ENCODE data around the gene MIAT.
A peak's percentile ranks its signal among the peaks of the same experiment; 100 is the strongest.

The MIAT gene

GRCh38 chr22:26650722-26651421, 6.5 kb upstream of the MIAT start:
- no peaks in the 10 kb centered on the region; the same call in 1 of the 2 replicates for H3K27me3 ChIP-seq (ENCODE audit: control insufficient read depth, insufficient read depth, low read length)
- H3K36me3 ChIP-seq (ENCODE audit: control insufficient read depth, insufficient read depth, low read length), result no peaks in the 10 kb centered on the region
- H3K9me3 ChIP-seq (ENCODE audit: control insufficient read depth, insufficient read depth, low read length), result no peaks in the 10 kb centered on the region
- no peak overlapping the region for H3K4me3 ChIP-seq (ENCODE audit: low read depth, low read length)
- no peak overlapping the region for H3K9ac ChIP-seq (ENCODE audit: low read depth, low read length)
- H3K27ac ChIP-seq (ENCODE audit: low read depth, low read length), result no peak overlapping the region
- H3K4me1 ChIP-seq (ENCODE audit: control insufficient read depth, insufficient read depth, low read length), result peaks cover 34% of the 10 kb centered on the region

- no peak overlapping the region for H3K4me3 ChIP-seq (ENCODE audit: low read depth, low read length)
- H3K9ac ChIP-seq (ENCODE audit: low read depth, low read length), result no peak overlapping the region
- peaks cover 24% of the 10 kb centered on the region for H3K4me1 ChIP-seq (ENCODE audit: control insufficient read depth, insufficient read depth, low read length)
- no peaks in the 10 kb centered on the region for H3K36me3 ChIP-seq (ENCODE audit: control insufficient read depth, insufficient read depth, low read length)
- peaks cover 2% of the 10 kb centered on the region for H3K27me3 ChIP-seq (ENCODE audit: control insufficient read depth, insufficient read depth, low read length)
- H3K9me3 ChIP-seq (ENCODE audit: control insufficient read depth, insufficient read depth, low read length), result no peaks in the 10 kb centered on the region
- H3K27ac ChIP-seq (ENCODE audit: low read depth, low read length), result no peak overlapping the region
These were observed 5.6 kb upstream of the MIAT start for GRCh38 chr22:26651815-26652214.

- H3K9me3 ChIP-seq (ENCODE audit: control insufficient read depth, insufficient read depth, low read length), result no peaks in the 10 kb centered on the region
- peak overlapping the region; percentile 90 for H3K27ac ChIP-seq (ENCODE audit: low read depth, low read length)
- H3K4me1 ChIP-seq (ENCODE audit: control insufficient read depth, insufficient read depth, low read length), result peaks cover 25% of the 10 kb centered on the region
- H3K36me3 ChIP-seq (ENCODE audit: control insufficient read depth, insufficient read depth, low read length), result peaks cover 26% of the 10 kb centered on the region
- H3K9ac ChIP-seq (ENCODE audit: low read depth, low read length), result peak overlapping the region; percentile 38
- H3K4me3 ChIP-seq (ENCODE audit: low read depth, low read length), result peak overlapping the region; percentile 87
- peaks cover 9% of the 10 kb centered on the region for H3K27me3 ChIP-seq (ENCODE audit: control insufficient read depth, insufficient read depth, low read length)
These were observed 773 bp downstream of the MIAT start for GRCh38 chr22:26658161-26658560.

GRCh38 chr22:26658671-26659478, 1.5 kb downstream of the MIAT start:
- H3K9ac ChIP-seq (ENCODE audit: low read depth, low read length), result peak overlapping the region; percentile 38
- peak overlapping the region; percentile 87 for H3K4me3 ChIP-seq (ENCODE audit: low read depth, low read length)
- H3K9me3 ChIP-seq (ENCODE audit: control insufficient read depth, insufficient read depth, low read length), result no peaks in the 10 kb centered on the region
- peaks cover 25% of the 10 kb centered on the region for H3K4me1 ChIP-seq (ENCODE audit: control insufficient read depth, insufficient read depth, low read length)
- peaks cover 33% of the 10 kb centered on the region for H3K36me3 ChIP-seq (ENCODE audit: control insufficient read depth, insufficient read depth, low read length)
- peak overlapping the region; percentile 90 for H3K27ac ChIP-seq (ENCODE audit: low read depth, low read length)
- H3K27me3 ChIP-seq (ENCODE audit: control insufficient read depth, insufficient read depth, low read length), result peaks cover 9% of the 10 kb centered on the region

GRCh38 chr22:26660356-26660755, 3.0 kb downstream of the MIAT start:
- H3K27ac ChIP-seq (ENCODE audit: low read depth, low read length), result peak overlapping the region; percentile 91
- no peak overlapping the region for H3K9ac ChIP-seq (ENCODE audit: low read depth, low read length)
- H3K36me3 ChIP-seq (ENCODE audit: control insufficient read depth, insufficient read depth, low read length), result peaks cover 48% of the 10 kb centered on the region
- peaks cover 28% of the 10 kb centered on the region for H3K4me1 ChIP-seq (ENCODE audit: control insufficient read depth, insufficient read depth, low read length)
- H3K27me3 ChIP-seq (ENCODE audit: control insufficient read depth, insufficient read depth, low read length), result peaks cover 9% of the 10 kb centered on the region; the same call in 1 of the 2 replicates
- H3K9me3 ChIP-seq (ENCODE audit: control insufficient read depth, insufficient read depth, low read length), result no peaks in the 10 kb centered on the region
- H3K4me3 ChIP-seq (ENCODE audit: low read depth, low read length), result no peak overlapping the region

- Histone ChIP-seq H3K36me3 (ENCODE audit: control insufficient read depth, insufficient read depth, low read length) (peaks cover 55% of the 10 kb centered on the region), H3K9me3 (ENCODE audit: control insufficient read depth, insufficient read depth, low read length) (no peaks in the 10 kb centered on the region), H3K9ac (ENCODE audit: low read depth, low read length) (0 out of 2 replicates have a peak overlapping the region, but pooled peaks have one; percentile 6), H3K27me3 (ENCODE audit: control insufficient read depth, insufficient read depth, low read length) (peaks cover 9% of the 10 kb centered on the region; the same call in 1 of the 2 replicates), H3K27ac (ENCODE audit: low read depth, low read length) (peak overlapping the region; percentile 91), H3K4me1 (ENCODE audit: control insufficient read depth, insufficient read depth, low read length) (peaks cover 29% of the 10 kb centered on the region), H3K4me3 (ENCODE audit: low read depth, low read length) (no peak overlapping the region)
These were observed 3.7 kb downstream of the MIAT start for GRCh38 chr22:26660961-26661578.

- Histone ChIP-seq H3K4me3 (ENCODE audit: low read depth, low read length) (no peak overlapping the region), H3K9me3 (ENCODE audit: control insufficient read depth, insufficient read depth, low read length) (no peaks in the 10 kb centered on the region), H3K27me3 (ENCODE audit: control insufficient read depth, insufficient read depth, low read length) (peaks cover 5% of the 10 kb centered on the region; the same call in 1 of the 2 replicates), H3K27ac (ENCODE audit: low read depth, low read length) (no peak overlapping the region), H3K36me3 (ENCODE audit: control insufficient read depth, insufficient read depth, low read length) (peaks cover 66% of the 10 kb centered on the region), H3K9ac (ENCODE audit: low read depth, low read length) (no peak overlapping the region), H3K4me1 (ENCODE audit: control insufficient read depth, insufficient read depth, low read length) (peaks cover 29% of the 10 kb centered on the region)
These were observed 4.8 kb downstream of the MIAT start for GRCh38 chr22:26662160-26662559.

- Histone ChIP-seq H3K4me3 (ENCODE audit: low read depth, low read length) (no peak overlapping the region), H3K36me3 (ENCODE audit: control insufficient read depth, insufficient read depth, low read length) (peaks cover 78% of the 10 kb centered on the region), H3K9ac (ENCODE audit: low read depth, low read length) (no peak overlapping the region), H3K9me3 (ENCODE audit: control insufficient read depth, insufficient read depth, low read length) (no peaks in the 10 kb centered on the region), H3K27ac (ENCODE audit: low read depth, low read length) (no peak overlapping the region), H3K4me1 (ENCODE audit: control insufficient read depth, insufficient read depth, low read length) (peaks cover 30% of the 10 kb centered on the region), H3K27me3 (ENCODE audit: control insufficient read depth, insufficient read depth, low read length) (no peaks in the 10 kb centered on the region)
These were observed 6.1 kb downstream of the MIAT start for GRCh38 chr22:26663374-26663923.

- Histone ChIP-seq H3K36me3 (ENCODE audit: control insufficient read depth, insufficient read depth, low read length) (peaks cover 92% of the 10 kb centered on the region), H3K4me3 (ENCODE audit: low read depth, low read length) (no peak overlapping the region), H3K27me3 (ENCODE audit: control insufficient read depth, insufficient read depth, low read length) (no peaks in the 10 kb centered on the region), H3K27ac (ENCODE audit: low read depth, low read length) (no peak overlapping the region), H3K4me1 (ENCODE audit: control insufficient read depth, insufficient read depth, low read length) (peaks cover 30% of the 10 kb centered on the region), H3K9me3 (ENCODE audit: control insufficient read depth, insufficient read depth, low read length) (no peaks in the 10 kb centered on the region), H3K9ac (ENCODE audit: low read depth, low read length) (no peak overlapping the region)
These were observed 8.4 kb downstream of the MIAT start for GRCh38 chr22:26665813-26666231.

GRCh38 chr22:26667140-26667539, 9.8 kb downstream of the MIAT start:
- Histone ChIP-seq H3K4me3 (ENCODE audit: low read depth, low read length) (no peak overlapping the region), H3K36me3 (ENCODE audit: control insufficient read depth, insufficient read depth, low read length) (peaks cover 84% of the 10 kb centered on the region), H3K27ac (ENCODE audit: low read depth, low read length) (no peak overlapping the region), H3K9me3 (ENCODE audit: control insufficient read depth, insufficient read depth, low read length) (no peaks in the 10 kb centered on the region), H3K27me3 (ENCODE audit: control insufficient read depth, insufficient read depth, low read length) (no peaks in the 10 kb centered on the region), H3K4me1 (ENCODE audit: control insufficient read depth, insufficient read depth, low read length) (peaks cover 28% of the 10 kb centered on the region), H3K9ac (ENCODE audit: low read depth, low read length) (no peak overlapping the region)
